SK-N-SH treated with all-trans-retinoic acid at 6 μM for 48 hours (cell line): ENCODE data around the gene FBXO42.
A peak's percentile ranks its signal among the peaks of the same experiment; 100 is the strongest.

Experiments used
- ATAC-seq: fragments of 200-7000 bp; cut with Tn5 transposase; 3 replicates; pipeline ENCODE4 v1.9.1; 2020; ENCODE audit warnings: mild to moderate bottlenecking, moderate library complexity
- ARNTL ChIP-seq: fragments of 450-650 bp; formaldehyde crosslinking; IDR thresholded peaks from 2 replicates; pipeline ENCODE4 v1.5.0; 2020; ENCODE audit warnings: low read depth, mild to moderate bottlenecking, moderate library complexity, borderline replicate concordance
- BACH2 ChIP-seq: fragments of 250-450 bp; sonication (Bioruptor Pico); IDR thresholded peaks from 2 replicates; pipeline ENCODE4 v1.9.0; 2021; ENCODE audit warnings: mild to moderate bottlenecking, borderline replicate concordance
- CREB5 ChIP-seq: fragments of 250-450 bp; sonication (Bioruptor Pico); IDR thresholded peaks from 2 replicates; pipeline ENCODE4 v1.5.1; 2020; ENCODE audit warnings: low read depth, mild to moderate bottlenecking, moderate library complexity
- CSDC2 ChIP-seq: fragments of 250-450 bp; sonication (Bioruptor Pico); IDR thresholded peaks from 2 replicates; pipeline ENCODE4 v1.5.0; 2020; ENCODE audit warnings: mild to moderate bottlenecking, moderate library complexity
- ESRRG ChIP-seq: fragments of 250-450 bp; sonication (Bioruptor Pico); IDR thresholded peaks from 2 replicates; pipeline ENCODE4 v1.6.1; 2021; ENCODE audit warnings: mild to moderate bottlenecking
- ISL1 ChIP-seq: fragments of 250-450 bp; sonication (Bioruptor Pico); IDR thresholded peaks from 2 replicates; pipeline ENCODE4 v2.1.2; 2022; ENCODE audit warnings: mild to moderate bottlenecking, moderate library complexity
- PPARA ChIP-seq: fragments of 250-450 bp; sonication (Bioruptor Pico); IDR thresholded peaks from 2 replicates; pipeline ENCODE4 v1.5.0; 2020; ENCODE audit warnings: mild to moderate bottlenecking, borderline replicate concordance
- RARB ChIP-seq: fragments of 250-450 bp; sonication (Bioruptor Pico); IDR thresholded peaks from 2 replicates; pipeline ENCODE4 v1.8.0; 2021; ENCODE audit warnings: mild to moderate bottlenecking, moderate library complexity
- SNAI2 ChIP-seq: fragments of 250-450 bp; sonication (Bioruptor Pico); IDR thresholded peaks from 2 replicates; pipeline ENCODE4 v1.5.0; 2020; ENCODE audit warnings: mild to moderate bottlenecking, moderate library complexity
- TCF4 ChIP-seq: fragments of 250-450 bp; sonication (Bioruptor Pico); IDR thresholded peaks from 2 replicates; pipeline ENCODE4 v1.8.0; 2021; ENCODE audit warnings: mild to moderate bottlenecking, moderate library complexity, borderline replicate concordance
- TOX ChIP-seq: fragments of 250-450 bp; sonication (Bioruptor Pico); IDR thresholded peaks from 2 replicates; pipeline ENCODE4 v1.8.0; 2021; ENCODE audit warnings: mild to moderate bottlenecking, moderate library complexity, borderline replicate concordance
- TSHZ2 ChIP-seq: fragments of 250-450 bp; sonication (Bioruptor Pico); IDR thresholded peaks from 2 replicates; pipeline ENCODE4 v1.5.0; 2020; ENCODE audit warnings: mild to moderate bottlenecking, moderate library complexity
- ZFP30 ChIP-seq: fragments of 450-650 bp; formaldehyde crosslinking; IDR thresholded peaks from 2 replicates; pipeline ENCODE4 v1.5.0; 2022; ENCODE audit warnings: mild to moderate bottlenecking, moderate library complexity
- ZNF70 ChIP-seq: fragments of 450-650 bp; formaldehyde crosslinking; IDR thresholded peaks from 2 replicates; pipeline ENCODE4 v1.5.0; 2020; ENCODE audit warnings: mild to moderate bottlenecking, moderate library complexity
- TF ChIP-seq, protein P1 (sequence below): fragments of 250-450 bp; sonication (Bioruptor Pico); IDR thresholded peaks from 2 replicates; pipeline ENCODE4 v1.5.1; 2021; ENCODE audit warnings: mild to moderate bottlenecking, moderate library complexity
- TF ChIP-seq, protein P2 (sequence below): fragments of 250-450 bp; sonication (Bioruptor Pico); IDR thresholded peaks from 2 replicates; pipeline ENCODE4 v1.8.0; 2020; ENCODE audit warnings: mild to moderate bottlenecking, moderate library complexity, borderline replicate concordance
- TF ChIP-seq, protein P3 (sequence below): fragments of 250-450 bp; sonication (Bioruptor Pico); IDR thresholded peaks from 2 replicates; pipeline ENCODE4 v1.8.0; 2021; ENCODE audit warnings: low read depth, mild to moderate bottlenecking, moderate library complexity, borderline replicate concordance

FBXO42 gene

DNA sequence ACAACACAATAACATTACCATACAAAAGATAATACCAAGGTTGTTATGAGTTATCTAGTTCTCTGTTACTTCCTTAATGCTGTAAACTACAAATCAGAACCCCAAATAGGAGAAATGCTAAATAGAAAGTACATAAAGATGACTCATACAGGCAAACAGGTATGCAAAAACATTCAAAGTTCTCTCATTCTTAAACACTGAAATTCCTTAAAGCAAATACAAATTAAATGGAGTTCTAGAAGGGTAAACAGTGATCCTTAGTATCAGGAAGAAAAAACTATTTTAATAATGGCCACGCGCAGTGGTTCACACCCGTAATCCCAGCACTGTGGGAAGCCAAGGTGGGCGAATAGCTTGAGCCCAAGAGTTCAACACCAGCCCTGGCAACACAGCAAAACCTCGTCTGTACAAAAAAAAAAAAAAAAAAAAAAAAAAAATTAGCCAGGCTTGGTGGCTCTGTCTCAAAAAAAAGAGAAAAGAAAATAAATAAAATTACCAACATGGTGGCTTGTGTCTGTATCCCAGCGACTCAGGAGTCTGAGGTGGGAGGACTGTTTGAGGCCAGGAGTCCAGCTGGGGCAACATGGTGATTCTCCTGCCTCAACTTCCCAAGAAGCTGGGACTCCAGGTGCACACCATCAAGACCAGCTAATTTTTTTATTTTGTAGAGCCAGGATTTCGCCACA lies 17.5 kb downstream of the FBXO42 start:
- ATAC-seq, result no peak
- TF ChIP-seq RARB (no peak), ESRRG (CRISPR knock-in tag) (no peak), ZNF70 (CRISPR knock-in tag) (no peak), ZFP30 (CRISPR knock-in tag) (no peak), ARNTL (CRISPR knock-in tag) (no peak), TOX (CRISPR knock-in tag) (no peak), BACH2 (CRISPR knock-in tag) (no peak), TSHZ2 (CRISPR knock-in tag) (no peak), TCF4 (CRISPR knock-in tag) (no peak), ISL1 (no peak), SNAI2 (no peak), CSDC2 (CRISPR knock-in tag) (no peak), PPARA (CRISPR knock-in tag) (no peak), CREB5 (CRISPR knock-in tag) (no peak)
- TF ChIP-seq, protein P1, sequence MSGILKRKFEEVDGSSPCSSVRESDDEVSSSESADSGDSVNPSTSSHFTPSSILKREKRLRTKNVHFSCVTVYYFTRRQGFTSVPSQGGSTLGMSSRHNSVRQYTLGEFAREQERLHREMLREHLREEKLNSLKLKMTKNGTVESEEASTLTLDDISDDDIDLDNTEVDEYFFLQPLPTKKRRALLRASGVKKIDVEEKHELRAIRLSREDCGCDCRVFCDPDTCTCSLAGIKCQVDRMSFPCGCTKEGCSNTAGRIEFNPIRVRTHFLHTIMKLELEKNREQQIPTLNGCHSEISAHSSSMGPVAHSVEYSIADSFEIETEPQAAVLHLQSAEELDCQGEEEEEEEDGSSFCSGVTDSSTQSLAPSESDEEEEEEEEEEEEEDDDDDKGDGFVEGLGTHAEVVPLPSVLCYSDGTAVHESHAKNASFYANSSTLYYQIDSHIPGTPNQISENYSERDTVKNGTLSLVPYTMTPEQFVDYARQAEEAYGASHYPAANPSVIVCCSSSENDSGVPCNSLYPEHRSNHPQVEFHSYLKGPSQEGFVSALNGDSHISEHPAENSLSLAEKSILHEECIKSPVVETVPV (CRISPR knock-in tag), result no peak
- TF ChIP-seq, protein P2, sequence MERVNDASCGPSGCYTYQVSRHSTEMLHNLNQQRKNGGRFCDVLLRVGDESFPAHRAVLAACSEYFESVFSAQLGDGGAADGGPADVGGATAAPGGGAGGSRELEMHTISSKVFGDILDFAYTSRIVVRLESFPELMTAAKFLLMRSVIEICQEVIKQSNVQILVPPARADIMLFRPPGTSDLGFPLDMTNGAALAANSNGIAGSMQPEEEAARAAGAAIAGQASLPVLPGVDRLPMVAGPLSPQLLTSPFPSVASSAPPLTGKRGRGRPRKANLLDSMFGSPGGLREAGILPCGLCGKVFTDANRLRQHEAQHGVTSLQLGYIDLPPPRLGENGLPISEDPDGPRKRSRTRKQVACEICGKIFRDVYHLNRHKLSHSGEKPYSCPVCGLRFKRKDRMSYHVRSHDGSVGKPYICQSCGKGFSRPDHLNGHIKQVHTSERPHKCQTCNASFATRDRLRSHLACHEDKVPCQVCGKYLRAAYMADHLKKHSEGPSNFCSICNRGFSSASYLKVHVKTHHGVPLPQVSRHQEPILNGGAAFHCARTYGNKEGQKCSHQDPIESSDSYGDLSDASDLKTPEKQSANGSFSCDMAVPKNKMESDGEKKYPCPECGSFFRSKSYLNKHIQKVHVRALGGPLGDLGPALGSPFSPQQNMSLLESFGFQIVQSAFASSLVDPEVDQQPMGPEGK (CRISPR knock-in tag), result no peak

GRCh38 chr1:16326833-16327404 lies 25.4 kb downstream of the FBXO42 start:
- no peak for ATAC-seq
- TF ChIP-seq SNAI2 (no peak), RARB (no peak)
- TF ChIP-seq, protein P3, sequence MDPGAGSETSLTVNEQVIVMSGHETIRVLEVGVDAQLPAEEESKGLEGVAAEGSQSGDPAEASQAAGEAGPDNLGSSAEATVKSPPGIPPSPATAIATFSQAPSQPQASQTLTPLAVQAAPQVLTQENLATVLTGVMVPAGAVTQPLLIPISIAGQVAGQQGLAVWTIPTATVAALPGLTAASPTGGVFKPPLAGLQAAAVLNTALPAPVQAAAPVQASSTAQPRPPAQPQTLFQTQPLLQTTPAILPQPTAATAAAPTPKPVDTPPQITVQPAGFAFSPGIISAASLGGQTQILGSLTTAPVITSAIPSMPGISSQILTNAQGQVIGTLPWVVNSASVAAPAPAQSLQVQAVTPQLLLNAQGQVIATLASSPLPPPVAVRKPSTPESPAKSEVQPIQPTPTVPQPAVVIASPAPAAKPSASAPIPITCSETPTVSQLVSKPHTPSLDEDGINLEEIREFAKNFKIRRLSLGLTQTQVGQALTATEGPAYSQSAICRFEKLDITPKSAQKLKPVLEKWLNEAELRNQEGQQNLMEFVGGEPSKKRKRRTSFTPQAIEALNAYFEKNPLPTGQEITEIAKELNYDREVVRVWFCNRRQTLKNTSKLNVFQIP (CRISPR knock-in tag), result no peak

DNA sequence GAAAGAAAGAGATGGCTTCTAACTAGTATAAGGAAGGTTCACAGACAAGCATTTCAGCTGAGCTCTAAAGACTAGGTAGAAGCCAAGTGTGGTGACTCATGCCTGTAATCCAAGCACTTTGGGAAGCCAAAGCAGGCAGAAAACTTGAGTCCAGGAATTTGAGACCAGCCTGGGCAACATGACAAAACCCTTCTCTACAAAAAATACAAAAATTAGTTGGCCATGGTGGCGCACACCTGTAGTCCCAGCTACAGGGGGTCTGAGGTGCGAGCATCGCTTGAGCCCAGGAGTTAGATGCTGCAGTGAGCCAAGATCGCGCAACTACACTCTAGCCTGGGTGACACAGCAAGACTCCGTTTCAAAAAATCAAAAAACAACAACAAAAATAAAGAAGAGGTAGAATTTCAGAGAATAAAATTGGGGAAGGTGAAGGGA lies 27.8 kb downstream of the FBXO42 start:
- 0 out of 2 replicates have a peak, but pooled peaks have one; percentile 21 for TF ChIP-seq ISL1
- TF ChIP-seq, protein P2 (CRISPR knock-in tag), result no peak
- ATAC-seq, result peak; percentile 99
